Umbilical cord (tissue), 2 donors: Measurements from ENCODE around the gene PROC. TPM values are rescaled to one million over a fixed set of nuclear protein-coding genes. Genes with fewer than 3 reads are reported as not detected.
"Not testable (repeated sequence)": the region's sequence is repeated elsewhere in the genome, so short reads cannot be mapped to it uniquely, and the experiment has no call there.

Experiments
- DNase-seq: peaks from one replicate; pipeline ENCODE4 v3.0.0-alpha.2; 2015; ENCODE audit warnings: low spot score
- total RNA-seq: library from RNA; depleted of rRNA; stranded (reverse); fragments of >200 nt; gene quantifications from one replicate; pipeline ENCODE4 v1.2.3, GENCODE V29; 2014; ENCODE audit warnings: low replicate concordance; ENCODE audit not compliant: insufficient read depth

Gene PROC
- total RNA-seq, 1 donor from 2014 or later = 3.6 TPM

- no peak for DNase-seq
Observed at GRCh38 chr2:127394492-127394891, 23.7 kb upstream of the PROC start.

GRCh38 chr2:127397568-127398238, 20.5 kb upstream of the PROC start:
- DNase-seq = no peak

- DNase-seq = peak; percentile 95
Observed at GRCh38 chr2:127398239-127398590, 20.0 kb upstream of the PROC start.

GRCh38 chr2:127400533-127400896, 17.7 kb upstream of the PROC start:
- no peak for DNase-seq

- DNase-seq = peak; percentile 57
Observed at GRCh38 chr2:127400897-127401756, 17.1 kb upstream of the PROC start.

GRCh38 chr2:127401757-127402695, 16.2 kb upstream of the PROC start:
- DNase-seq = no peak

- DNase-seq = no peak
Observed at GRCh38 chr2:127403460-127403859, 14.8 kb upstream of the PROC start.

GRCh38 chr2:127404466-127405254, 13.6 kb upstream of the PROC start:
- DNase-seq = no peak

GRCh38 chr2:127405255-127405610, 13.0 kb upstream of the PROC start:
- DNase-seq = no peak

- peak; percentile 49 for DNase-seq
Observed at GRCh38 chr2:127406454-127406853, 11.8 kb upstream of the PROC start.

GRCh38 chr2:127407091-127407490, 11.1 kb upstream of the PROC start:
- no peak for DNase-seq

GRCh38 chr2:127407661-127408003, 10.6 kb upstream of the PROC start:
- DNase-seq = no peak

- peak; percentile 94 for DNase-seq
Observed at GRCh38 chr2:127408004-127408806, 10.0 kb upstream of the PROC start.

GRCh38 chr2:127408807-127409099, 9.5 kb upstream of the PROC start:
- no peak for DNase-seq

- not testable (repeated sequence) for DNase-seq
Observed at GRCh38 chr2:127409716-127410115, 8.5 kb upstream of the PROC start.

- DNase-seq = peak; percentile 77
Observed at GRCh38 chr2:127410871-127411652, 7.2 kb upstream of the PROC start.

GRCh38 chr2:127411653-127412369, 6.4 kb upstream of the PROC start:
- no peak for DNase-seq

GRCh38 chr2:127413200-127413599, 5.0 kb upstream of the PROC start:
- no peak for DNase-seq
